ENCODE measurements around the gene ABCC6.

Gene ABCC6

GRCh38 chr16:16175296-16175695, 48.0 kb downstream of the ABCC6 start (continued):
- TF ChIP-seq, protein P1, sequence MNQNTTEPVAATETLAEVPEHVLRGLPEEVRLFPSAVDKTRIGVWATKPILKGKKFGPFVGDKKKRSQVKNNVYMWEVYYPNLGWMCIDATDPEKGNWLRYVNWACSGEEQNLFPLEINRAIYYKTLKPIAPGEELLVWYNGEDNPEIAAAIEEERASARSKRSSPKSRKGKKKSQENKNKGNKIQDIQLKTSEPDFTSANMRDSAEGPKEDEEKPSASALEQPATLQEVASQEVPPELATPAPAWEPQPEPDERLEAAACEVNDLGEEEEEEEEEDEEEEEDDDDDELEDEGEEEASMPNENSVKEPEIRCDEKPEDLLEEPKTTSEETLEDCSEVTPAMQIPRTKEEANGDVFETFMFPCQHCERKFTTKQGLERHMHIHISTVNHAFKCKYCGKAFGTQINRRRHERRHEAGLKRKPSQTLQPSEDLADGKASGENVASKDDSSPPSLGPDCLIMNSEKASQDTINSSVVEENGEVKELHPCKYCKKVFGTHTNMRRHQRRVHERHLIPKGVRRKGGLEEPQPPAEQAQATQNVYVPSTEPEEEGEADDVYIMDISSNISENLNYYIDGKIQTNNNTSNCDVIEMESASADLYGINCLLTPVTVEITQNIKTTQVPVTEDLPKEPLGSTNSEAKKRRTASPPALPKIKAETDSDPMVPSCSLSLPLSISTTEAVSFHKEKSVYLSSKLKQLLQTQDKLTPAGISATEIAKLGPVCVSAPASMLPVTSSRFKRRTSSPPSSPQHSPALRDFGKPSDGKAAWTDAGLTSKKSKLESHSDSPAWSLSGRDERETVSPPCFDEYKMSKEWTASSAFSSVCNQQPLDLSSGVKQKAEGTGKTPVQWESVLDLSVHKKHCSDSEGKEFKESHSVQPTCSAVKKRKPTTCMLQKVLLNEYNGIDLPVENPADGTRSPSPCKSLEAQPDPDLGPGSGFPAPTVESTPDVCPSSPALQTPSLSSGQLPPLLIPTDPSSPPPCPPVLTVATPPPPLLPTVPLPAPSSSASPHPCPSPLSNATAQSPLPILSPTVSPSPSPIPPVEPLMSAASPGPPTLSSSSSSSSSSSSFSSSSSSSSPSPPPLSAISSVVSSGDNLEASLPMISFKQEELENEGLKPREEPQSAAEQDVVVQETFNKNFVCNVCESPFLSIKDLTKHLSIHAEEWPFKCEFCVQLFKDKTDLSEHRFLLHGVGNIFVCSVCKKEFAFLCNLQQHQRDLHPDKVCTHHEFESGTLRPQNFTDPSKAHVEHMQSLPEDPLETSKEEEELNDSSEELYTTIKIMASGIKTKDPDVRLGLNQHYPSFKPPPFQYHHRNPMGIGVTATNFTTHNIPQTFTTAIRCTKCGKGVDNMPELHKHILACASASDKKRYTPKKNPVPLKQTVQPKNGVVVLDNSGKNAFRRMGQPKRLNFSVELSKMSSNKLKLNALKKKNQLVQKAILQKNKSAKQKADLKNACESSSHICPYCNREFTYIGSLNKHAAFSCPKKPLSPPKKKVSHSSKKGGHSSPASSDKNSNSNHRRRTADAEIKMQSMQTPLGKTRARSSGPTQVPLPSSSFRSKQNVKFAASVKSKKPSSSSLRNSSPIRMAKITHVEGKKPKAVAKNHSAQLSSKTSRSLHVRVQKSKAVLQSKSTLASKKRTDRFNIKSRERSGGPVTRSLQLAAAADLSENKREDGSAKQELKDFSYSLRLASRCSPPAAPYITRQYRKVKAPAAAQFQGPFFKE (tag by site-specific recombination; IDR thresholded peaks at IDR 0.05; ENCODE audit: borderline replicate concordance): no peak
- TF ChIP-seq ZNF600 (tag by site-specific recombination; IDR thresholded peaks at IDR 0.05) (no peak), ZNF16 (tag by site-specific recombination; IDR thresholded peaks at IDR 0.05; ENCODE audit: low read depth) (no peak)
- TF ChIP-seq, protein P2, sequence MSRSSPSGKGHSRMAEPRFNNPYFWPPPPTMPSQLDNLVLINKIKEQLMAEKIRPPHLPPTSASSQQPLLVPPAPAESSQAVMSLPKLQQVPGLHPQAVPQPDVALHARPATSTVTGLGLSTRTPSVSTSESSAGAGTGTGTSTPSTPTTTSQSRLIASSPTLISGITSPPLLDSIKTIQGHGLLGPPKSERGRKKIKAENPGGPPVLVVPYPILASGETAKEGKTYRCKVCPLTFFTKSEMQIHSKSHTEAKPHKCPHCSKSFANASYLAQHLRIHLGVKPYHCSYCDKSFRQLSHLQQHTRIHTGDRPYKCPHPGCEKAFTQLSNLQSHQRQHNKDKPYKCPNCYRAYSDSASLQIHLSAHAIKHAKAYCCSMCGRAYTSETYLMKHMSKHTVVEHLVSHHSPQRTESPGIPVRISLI (tag by site-specific recombination; IDR thresholded peaks at IDR 0.05): no peak

DNA sequence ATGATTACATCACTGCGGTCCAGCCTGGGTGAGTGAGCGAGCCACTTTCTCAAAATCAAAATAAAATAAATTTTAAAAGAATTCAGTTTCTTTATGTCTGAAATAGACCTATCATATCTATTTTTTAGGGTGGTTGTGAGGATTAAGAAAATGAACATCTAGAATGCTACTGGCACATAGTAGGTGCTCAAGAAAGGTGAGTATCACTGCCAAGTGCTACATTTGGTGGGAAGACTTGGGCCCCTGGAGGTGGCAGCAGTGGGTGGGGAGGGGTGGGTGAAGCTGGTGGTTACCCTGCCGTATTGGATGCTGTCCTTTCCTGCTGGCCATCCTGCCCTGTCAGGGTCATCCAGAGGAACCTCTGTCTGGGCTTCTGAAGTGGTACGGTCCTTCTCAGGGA, 50.3 kb downstream of the ABCC6 start:
- Histone ChIP-seq H3K4me1 (ENCODE audit: control insufficient read depth, insufficient read depth, low read length) (no peaks in the 10 kb centered on the region), H3K4me3 (ENCODE audit: low read depth, low read length) (no peak overlapping the region), H3K9me3 (ENCODE audit: control insufficient read depth, insufficient read depth, low read depth, low read length) (no peaks in the 10 kb centered on the region), H3K27ac (ENCODE audit: extremely low read depth, low read depth, low read length) (no peak overlapping the region), H3K36me3 (ENCODE audit: control insufficient read depth in 2 of 2, insufficient read depth in 1 of 2, low read length in 2 of 2) (peaks cover 0 to 10% of the 10 kb centered on the region in 2 experiments; a peak in 1 of 3 replicates)
- CTCF ChIA-PET: interaction anchor here (1.2 to 2.0 kb wide), 2 partner anchors 14 to 29 kb away, joined by 3 to 6 read pairs; no protein-coding TSS in a partner anchor
- POLR2A ChIA-PET: no interaction called here
- no peak for TF ChIP-seq ZNF16 (tag by site-specific recombination; IDR thresholded peaks at IDR 0.05; ENCODE audit: low read depth)
- TF ChIP-seq ZNF623 (tag by site-specific recombination; IDR thresholded peaks at IDR 0.05): no peak
- no peak for TF ChIP-seq FEZF1 (tag by site-specific recombination; IDR thresholded peaks at IDR 0.05)
- no peak for TF ChIP-seq ZNF580 (tag by site-specific recombination; IDR thresholded peaks at IDR 0.05)
- TF ChIP-seq ZNF776 (tag by site-specific recombination; IDR thresholded peaks at IDR 0.05; ENCODE audit: borderline replicate concordance): no peak
- no peak for TF ChIP-seq ZNF132 (tag by site-specific recombination; IDR thresholded peaks at IDR 0.05; ENCODE audit: borderline replicate concordance)
- TF ChIP-seq ZNF248 (tag by site-specific recombination; IDR thresholded peaks at IDR 0.05): no peak
- no peak for TF ChIP-seq ZNF658 (tag by site-specific recombination; IDR thresholded peaks at IDR 0.05)
- no peak for TF ChIP-seq ZNF138 (tag by site-specific recombination; IDR thresholded peaks at IDR 0.05; ENCODE audit: borderline replicate concordance)
- no peak for TF ChIP-seq YY2 (tag by site-specific recombination; IDR thresholded peaks at IDR 0.05)
- TF ChIP-seq ZSCAN4 (tag by site-specific recombination; IDR thresholded peaks at IDR 0.05): no peak
- TF ChIP-seq RBAK (tag by site-specific recombination; IDR thresholded peaks at IDR 0.05): no peak
- no peak for TF ChIP-seq ZNF530 (tag by site-specific recombination; IDR thresholded peaks at IDR 0.05; ENCODE audit: low read depth)
- no peak for TF ChIP-seq ZNF23 (tag by site-specific recombination; IDR thresholded peaks at IDR 0.05; ENCODE audit: borderline replicate concordance)
- TF ChIP-seq ZNF664 (tag by site-specific recombination; IDR thresholded peaks at IDR 0.05): no peak
- no peak for TF ChIP-seq ZNF214 (tag by site-specific recombination; IDR thresholded peaks at IDR 0.05; ENCODE audit: borderline replicate concordance)
- no peak for TF ChIP-seq ZNF416 (tag by site-specific recombination; IDR thresholded peaks at IDR 0.05)
- TF ChIP-seq ZNF146 (tag by site-specific recombination; IDR thresholded peaks at IDR 0.05): no peak
- TF ChIP-seq EGR2 (tag by site-specific recombination; IDR thresholded peaks at IDR 0.05; ENCODE audit: low read depth): no peak
